Keratinocyte (primary cell): ENCODE measurements around the gene ANO2. TPM values are rescaled to one million over a fixed set of nuclear protein-coding genes. Genes with fewer than 3 reads are reported as not detected.

Source experiments
- DNase-seq: peaks from one replicate; pipeline ENCODE4 v3.0.0-alpha.2; 2011; ENCODE audit warnings: low read depth, missing footprints, low spot score
- FAIRE-seq: peaks from 2 replicates; lab custom pipeline; 2011; peaks lifted over from hg19 to GRCh38; lab: Jason Lieb, UNC
- H2AFZ ChIP-seq: 2 replicates; pipeline ENCODE4 v1.6.0; 2012; ENCODE audit warnings: low read length, control low read depth, inconsistent platforms; ENCODE audit not compliant: control insufficient read depth
- H3K27ac ChIP-seq: 2 replicates; pipeline ENCODE4 v1.5.1; 2011; ENCODE audit warnings: low read length; ENCODE audit not compliant: control insufficient read depth, insufficient read depth
- H3K27me3 ChIP-seq: 3 replicates; pipeline ENCODE4 v1.6.0; 2011; ENCODE audit warnings: low read length; ENCODE audit not compliant: control insufficient read depth, insufficient read depth; ENCODE audit errors: extremely low read depth
- H3K36me3 ChIP-seq, 2 experiments: 2 replicates in 1 of 2; 3 replicates in 1 of 2; pipeline ENCODE4 v1.5.1; 2011; ENCODE audit warnings: low read length in 2 of 2, mild to moderate bottlenecking in 1 of 2; ENCODE audit not compliant: control insufficient read depth in 2 of 2, insufficient read depth in 2 of 2; ENCODE audit errors: extremely low read depth in 1 of 2
- H3K4me1 ChIP-seq: 3 replicates; pipeline ENCODE4 v1.5.1; 2011; ENCODE audit warnings: low read length; ENCODE audit not compliant: control insufficient read depth, insufficient read depth; ENCODE audit errors: extremely low read depth
- H3K4me2 ChIP-seq: 3 replicates; pipeline ENCODE4 v1.6.0; 2011; ENCODE audit warnings: low read depth, low read length; ENCODE audit not compliant: control insufficient read depth, insufficient read depth; ENCODE audit errors: extremely low read depth
- H3K4me3 ChIP-seq, 3 experiments: fragments of 200-600 bp in 1 of 3; sonication (generic) in 1 of 3; 2 replicates in 2 of 3; 3 replicates in 1 of 3; pipeline ENCODE4 v1.5.1; 2011 to 2016; ENCODE audit warnings: low read length in 3 of 3, mild to moderate bottlenecking in 3 of 3, control low read depth in 2 of 3, inconsistent platforms in 1 of 3, low read depth in 1 of 3, mixed read lengths in 1 of 3, mixed run types in 1 of 3, moderate library complexity in 1 of 3; ENCODE audit not compliant: control insufficient read depth in 2 of 3, insufficient read depth in 2 of 3; ENCODE audit errors: extremely low read depth in 1 of 3
- H3K79me2 ChIP-seq: 2 replicates; pipeline ENCODE4 v1.6.0; 2012; ENCODE audit warnings: low read length; ENCODE audit not compliant: control insufficient read depth, insufficient read depth
- H3K9ac ChIP-seq: 3 replicates; pipeline ENCODE4 v1.6.0; 2011; ENCODE audit warnings: low read length; ENCODE audit not compliant: control insufficient read depth, insufficient read depth; ENCODE audit errors: extremely low read depth
- H3K9me1 ChIP-seq: 3 replicates; pipeline ENCODE4 v1.6.0; 2011; ENCODE audit warnings: low read length; ENCODE audit not compliant: control insufficient read depth, insufficient read depth; ENCODE audit errors: extremely low read depth
- H3K9me3 ChIP-seq: 2 replicates; pipeline ENCODE4 v1.5.1; 2012; ENCODE audit warnings: low read depth, low read length; ENCODE audit not compliant: control insufficient read depth
- H4K20me1 ChIP-seq: 3 replicates; pipeline ENCODE4 v1.6.0; 2011; ENCODE audit warnings: low read length; ENCODE audit not compliant: control insufficient read depth, insufficient read depth; ENCODE audit errors: extremely low read depth
- EZH2 ChIP-seq: IDR thresholded peaks from one replicate; pipeline ENCODE4 v1.6.1; 2012; ENCODE audit warnings: inconsistent platforms, mild to moderate bottlenecking, low read length, moderate library complexity
- dilution Hi-C: fragments of 300-500 bp; cut with MboI; formaldehyde crosslinking; loops from one replicate; pipeline ENCODE4 v1.7.0; 2020; ENCODE audit warnings: low sequenced_read_pairs; ENCODE audit not compliant: extremely low pct_ligation_motif_present
- polyA plus RNA-seq, 5 experiments: library from polyadenylated mRNA; depleted of rRNA in 3 of 5; stranded (reverse) in 3 of 5; stranded (forward) in 1 of 5; unstranded in 1 of 5; fragments of >200 nt; gene quantifications; 1 replicate in 1 of 5; 2 replicates in 3 of 5; 3 replicates in 1 of 5; pipeline versions ENCODE4 v1.2.1 to v1.2.3, GENCODE V29; 2011 to 2012; ENCODE audit warnings: missing spikeins in 2 of 5, low read depth in 1 of 5, low replicate concordance in 1 of 5
- TF ChIP-seq, protein P1 (sequence below), 3 experiments: IDR thresholded peaks in 1 of 3; conservative IDR thresholded peaks in 1 of 3; optimal IDR thresholded peaks in 1 of 3; 2 replicates in 2 of 3; 3 replicates in 1 of 3; pipeline versions ENCODE3 to v1.5.1; 2011; ENCODE audit warnings: low read length in 3 of 3, mild to moderate bottlenecking in 3 of 3, moderate library complexity in 2 of 3, control low read depth in 1 of 3, inconsistent platforms in 1 of 3; ENCODE audit not compliant: insufficient read depth in 2 of 3; ENCODE audit errors: extremely low read depth in 1 of 3

ANO2 gene
- polyA plus RNA-seq, 1 donor (not counting 4 experiments of a cell fraction or from before 2014, with no cell fraction given) = 0.14 TPM

DNA sequence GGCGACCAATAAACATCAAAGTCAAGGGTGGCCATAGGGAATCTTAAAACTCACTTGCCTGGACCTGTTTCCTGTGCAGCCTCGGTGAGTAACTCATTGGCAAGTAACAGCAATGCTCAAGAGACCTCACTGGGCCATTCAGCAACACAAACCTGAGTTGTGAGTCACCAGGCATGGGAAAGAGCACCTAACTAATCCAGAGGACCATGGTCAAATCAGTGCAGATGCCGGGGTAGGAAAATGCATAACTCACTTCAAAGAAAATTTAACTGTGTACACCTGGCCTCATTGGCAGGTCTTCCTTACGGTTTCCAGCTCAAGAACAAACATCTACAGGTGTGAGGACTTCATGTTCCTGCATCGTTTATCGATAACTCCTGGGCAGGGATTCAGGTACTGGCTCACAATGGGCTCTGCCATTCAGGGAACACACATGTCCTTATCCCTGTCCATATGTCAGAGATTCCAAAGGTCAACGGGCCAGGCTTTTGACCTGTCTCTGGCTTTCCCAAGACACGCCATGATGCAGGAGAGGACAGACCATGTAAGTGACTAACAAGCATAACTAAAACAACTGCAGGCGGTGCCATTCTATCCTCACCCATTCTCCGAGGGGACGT, 211.8 kb downstream of the ANO2 start:
- H3K9ac ChIP-seq = no peak overlapping the region
- DNase-seq = peak; percentile 63
- FAIRE-seq = peak; percentile 95
- H3K27me3 ChIP-seq = peaks cover 2% of the 10 kb centered on the region
- H4K20me1 ChIP-seq = no peaks in the 10 kb centered on the region
- no peak overlapping the region for H3K4me3 ChIP-seq
- dilution Hi-C loops = no loop called here
- H3K4me2 ChIP-seq = peak overlapping the region; percentile 30
- H2AFZ ChIP-seq = peak overlapping the region; percentile 90
- TF ChIP-seq EZH2 = no peak
- TF ChIP-seq, protein P1, sequence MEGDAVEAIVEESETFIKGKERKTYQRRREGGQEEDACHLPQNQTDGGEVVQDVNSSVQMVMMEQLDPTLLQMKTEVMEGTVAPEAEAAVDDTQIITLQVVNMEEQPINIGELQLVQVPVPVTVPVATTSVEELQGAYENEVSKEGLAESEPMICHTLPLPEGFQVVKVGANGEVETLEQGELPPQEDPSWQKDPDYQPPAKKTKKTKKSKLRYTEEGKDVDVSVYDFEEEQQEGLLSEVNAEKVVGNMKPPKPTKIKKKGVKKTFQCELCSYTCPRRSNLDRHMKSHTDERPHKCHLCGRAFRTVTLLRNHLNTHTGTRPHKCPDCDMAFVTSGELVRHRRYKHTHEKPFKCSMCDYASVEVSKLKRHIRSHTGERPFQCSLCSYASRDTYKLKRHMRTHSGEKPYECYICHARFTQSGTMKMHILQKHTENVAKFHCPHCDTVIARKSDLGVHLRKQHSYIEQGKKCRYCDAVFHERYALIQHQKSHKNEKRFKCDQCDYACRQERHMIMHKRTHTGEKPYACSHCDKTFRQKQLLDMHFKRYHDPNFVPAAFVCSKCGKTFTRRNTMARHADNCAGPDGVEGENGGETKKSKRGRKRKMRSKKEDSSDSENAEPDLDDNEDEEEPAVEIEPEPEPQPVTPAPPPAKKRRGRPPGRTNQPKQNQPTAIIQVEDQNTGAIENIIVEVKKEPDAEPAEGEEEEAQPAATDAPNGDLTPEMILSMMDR (optimal IDR thresholded peaks at IDR 0.05 in 1 of 3, IDR thresholded peaks at IDR 0.05 in 1 of 3, conservative IDR thresholded peaks at IDR 0.05 in 1 of 3; ENCODE audit: extremely low read depth in 1 of 3, insufficient read depth in 2 of 3, low read length in 3 of 3) = no peak
- H3K9me3 ChIP-seq = no peaks in the 10 kb centered on the region
- no peaks in the 10 kb centered on the region for H3K9me1 ChIP-seq
- peaks cover 10% of the 10 kb centered on the region for H3K4me1 ChIP-seq
- no peaks in the 10 kb centered on the region for H3K36me3 ChIP-seq
- H3K79me2 ChIP-seq = no peaks in the 10 kb centered on the region
- H3K27ac ChIP-seq = peak overlapping the region; percentile 7

DNA sequence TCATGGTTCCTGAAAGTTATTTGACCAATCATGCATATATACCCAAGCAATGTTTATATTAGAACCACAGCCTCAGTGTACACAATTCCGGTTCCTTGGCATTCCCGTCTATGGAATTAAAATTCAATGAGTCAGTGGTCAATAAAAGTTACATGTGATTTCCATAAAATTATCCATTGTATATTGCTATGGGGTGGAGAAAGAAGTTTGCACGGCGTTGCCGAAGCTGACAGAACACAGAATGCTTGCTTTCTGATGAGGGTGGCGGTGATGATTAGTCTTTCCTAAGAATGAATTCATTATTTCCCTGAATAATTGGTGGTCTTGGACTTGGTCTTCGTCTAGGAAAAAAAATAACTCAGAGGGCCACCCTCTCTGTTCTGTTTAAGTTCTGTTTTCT, 214.1 kb downstream of the ANO2 start:
- Histone ChIP-seq H3K4me3 (no peak overlapping the region), H3K9ac (no peak overlapping the region), H3K9me3 (no peaks in the 10 kb centered on the region), H3K79me2 (no peaks in the 10 kb centered on the region), H3K4me1 (peaks cover 10% of the 10 kb centered on the region), H4K20me1 (no peaks in the 10 kb centered on the region), H3K27me3 (peaks cover under 1% of the 10 kb centered on the region), H2AFZ (no peak overlapping the region), H3K27ac (no peak overlapping the region), H3K4me2 (no peak overlapping the region), H3K9me1 (no peaks in the 10 kb centered on the region), H3K36me3 (no peaks in the 10 kb centered on the region)
- dilution Hi-C loops = no loop called here
- FAIRE-seq (no peak), DNase-seq (no peak)
- no peak for TF ChIP-seq EZH2
- TF ChIP-seq, protein P1 (optimal IDR thresholded peaks at IDR 0.05 in 1 of 3, IDR thresholded peaks at IDR 0.05 in 1 of 3, conservative IDR thresholded peaks at IDR 0.05 in 1 of 3; ENCODE audit: extremely low read depth in 1 of 3, insufficient read depth in 2 of 3, low read length in 3 of 3) = no peak
